GM23338 (cell line): Measurements from ENCODE around the gene PCOLCE2.

Experiments used
- CREB1 ChIP-seq: fragments of 250-450 bp; sonication (Bioruptor Pico); IDR thresholded peaks from 2 replicates; pipeline ENCODE4 v1.5.0; 2020; ENCODE audit warnings: low read depth, mild to moderate bottlenecking, moderate library complexity
- ETS1 ChIP-seq: IDR thresholded peaks from 2 replicates; pipeline ENCODE4 v1.6.1; 2016; ENCODE audit warnings: antibody characterized with exemption
- EZH2 ChIP-seq: fragments of 200-600 bp; sonication (generic); IDR thresholded peaks from one replicate; pipeline ENCODE4 v1.8.0; 2017; ENCODE audit warnings: antibody characterized with exemption, mild to moderate bottlenecking, low read depth; ENCODE audit not compliant: unreplicated experiment
- EZH2phosphoT487 ChIP-seq: fragments of 200-600 bp; sonication (generic); IDR thresholded peaks from one replicate; pipeline ENCODE4 v1.8.1; 2018; ENCODE audit warnings: antibody characterized with exemption; ENCODE audit not compliant: unreplicated experiment
- JUNB ChIP-seq: IDR thresholded peaks from one replicate; pipeline ENCODE4 v1.6.1; 2016; ENCODE audit warnings: antibody characterized with exemption; ENCODE audit not compliant: unreplicated experiment
- NANOG ChIP-seq: IDR thresholded peaks from 2 replicates; pipeline ENCODE4 v1.6.1; 2016; ENCODE audit warnings: antibody characterized with exemption, borderline replicate concordance
- POLR2AphosphoS5 ChIP-seq: IDR thresholded peaks from 2 replicates; pipeline ENCODE4 v1.6.1; 2016; ENCODE audit warnings: antibody characterized with exemption, low read depth
- ZNF114 ChIP-seq: fragments of 250-450 bp; sonication (Bioruptor Pico); IDR thresholded peaks from 2 replicates; pipeline ENCODE4 v1.5.0; 2020; ENCODE audit warnings: mild to moderate bottlenecking, moderate library complexity
- TF ChIP-seq, protein P1 (sequence below), 2 experiments: fragments of 200-600 bp in 1 of 2; sonication (generic) in 1 of 2; conservative IDR thresholded peaks; 2 replicates each; pipeline versions ENCODE4 v1.5.1 to v1.6.1; 2016 to 2017; ENCODE audit warnings: antibody characterized with exemption in 2 of 2, low read depth in 2 of 2, mild to moderate bottlenecking in 2 of 2, moderate library complexity in 1 of 2
- TF ChIP-seq, protein P2 (sequence below): IDR thresholded peaks from one replicate; pipeline ENCODE4 v1.6.1; 2018; ENCODE audit warnings: antibody characterized with exemption; ENCODE audit not compliant: unreplicated experiment

GRCh38 chr3:142817356-142817755 is 71.5 kb downstream of the PCOLCE2 start:
- TF ChIP-seq EZH2 = no peak
- TF ChIP-seq, protein P1, sequence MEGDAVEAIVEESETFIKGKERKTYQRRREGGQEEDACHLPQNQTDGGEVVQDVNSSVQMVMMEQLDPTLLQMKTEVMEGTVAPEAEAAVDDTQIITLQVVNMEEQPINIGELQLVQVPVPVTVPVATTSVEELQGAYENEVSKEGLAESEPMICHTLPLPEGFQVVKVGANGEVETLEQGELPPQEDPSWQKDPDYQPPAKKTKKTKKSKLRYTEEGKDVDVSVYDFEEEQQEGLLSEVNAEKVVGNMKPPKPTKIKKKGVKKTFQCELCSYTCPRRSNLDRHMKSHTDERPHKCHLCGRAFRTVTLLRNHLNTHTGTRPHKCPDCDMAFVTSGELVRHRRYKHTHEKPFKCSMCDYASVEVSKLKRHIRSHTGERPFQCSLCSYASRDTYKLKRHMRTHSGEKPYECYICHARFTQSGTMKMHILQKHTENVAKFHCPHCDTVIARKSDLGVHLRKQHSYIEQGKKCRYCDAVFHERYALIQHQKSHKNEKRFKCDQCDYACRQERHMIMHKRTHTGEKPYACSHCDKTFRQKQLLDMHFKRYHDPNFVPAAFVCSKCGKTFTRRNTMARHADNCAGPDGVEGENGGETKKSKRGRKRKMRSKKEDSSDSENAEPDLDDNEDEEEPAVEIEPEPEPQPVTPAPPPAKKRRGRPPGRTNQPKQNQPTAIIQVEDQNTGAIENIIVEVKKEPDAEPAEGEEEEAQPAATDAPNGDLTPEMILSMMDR (conservative IDR thresholded peaks at IDR 0.05; ENCODE audit: low read depth in 2 of 2) = no peak
- TF ChIP-seq CREB1 = no peak
- no peak for TF ChIP-seq ZNF114 (CRISPR knock-in tag)
- TF ChIP-seq POLR2AphosphoS5 = no peak
- TF ChIP-seq JUNB = no peak
- no peak for TF ChIP-seq EZH2phosphoT487
- TF ChIP-seq ETS1 = no peak
- TF ChIP-seq, protein P2, sequence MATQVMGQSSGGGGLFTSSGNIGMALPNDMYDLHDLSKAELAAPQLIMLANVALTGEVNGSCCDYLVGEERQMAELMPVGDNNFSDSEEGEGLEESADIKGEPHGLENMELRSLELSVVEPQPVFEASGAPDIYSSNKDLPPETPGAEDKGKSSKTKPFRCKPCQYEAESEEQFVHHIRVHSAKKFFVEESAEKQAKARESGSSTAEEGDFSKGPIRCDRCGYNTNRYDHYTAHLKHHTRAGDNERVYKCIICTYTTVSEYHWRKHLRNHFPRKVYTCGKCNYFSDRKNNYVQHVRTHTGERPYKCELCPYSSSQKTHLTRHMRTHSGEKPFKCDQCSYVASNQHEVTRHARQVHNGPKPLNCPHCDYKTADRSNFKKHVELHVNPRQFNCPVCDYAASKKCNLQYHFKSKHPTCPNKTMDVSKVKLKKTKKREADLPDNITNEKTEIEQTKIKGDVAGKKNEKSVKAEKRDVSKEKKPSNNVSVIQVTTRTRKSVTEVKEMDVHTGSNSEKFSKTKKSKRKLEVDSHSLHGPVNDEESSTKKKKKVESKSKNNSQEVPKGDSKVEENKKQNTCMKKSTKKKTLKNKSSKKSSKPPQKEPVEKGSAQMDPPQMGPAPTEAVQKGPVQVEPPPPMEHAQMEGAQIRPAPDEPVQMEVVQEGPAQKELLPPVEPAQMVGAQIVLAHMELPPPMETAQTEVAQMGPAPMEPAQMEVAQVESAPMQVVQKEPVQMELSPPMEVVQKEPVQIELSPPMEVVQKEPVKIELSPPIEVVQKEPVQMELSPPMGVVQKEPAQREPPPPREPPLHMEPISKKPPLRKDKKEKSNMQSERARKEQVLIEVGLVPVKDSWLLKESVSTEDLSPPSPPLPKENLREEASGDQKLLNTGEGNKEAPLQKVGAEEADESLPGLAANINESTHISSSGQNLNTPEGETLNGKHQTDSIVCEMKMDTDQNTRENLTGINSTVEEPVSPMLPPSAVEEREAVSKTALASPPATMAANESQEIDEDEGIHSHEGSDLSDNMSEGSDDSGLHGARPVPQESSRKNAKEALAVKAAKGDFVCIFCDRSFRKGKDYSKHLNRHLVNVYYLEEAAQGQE = no peak
- TF ChIP-seq NANOG = no peak
